Activated CD4-positive, alpha-beta T cell treated with anti-CD3 and anti-CD28 coated beads, Interleukin-2, Interleukin-6, amounts not matched to agents 100 ng/mL and 50 ng/mL, durations not matched to agents 16 hours and 8 hours (primary cell): Measurements from ENCODE around the gene AXL.
A peak's percentile ranks its signal among the peaks of the same experiment; 100 is the strongest.

Experiments
- DNase-seq: peaks from one replicate; pipeline ENCODE4 v3.0.0-alpha.2; 2020

The AXL gene

GRCh38 chr19:41310033-41310831 lies 91.2 kb downstream of the AXL start, which contains the start of gene CCDC97:
Gene CCDC97 (plus strand): TSS chr19:41310172. CDS start chr19:41310311, 139 bp downstream.
- peak; percentile 93 for DNase-seq

DNA sequence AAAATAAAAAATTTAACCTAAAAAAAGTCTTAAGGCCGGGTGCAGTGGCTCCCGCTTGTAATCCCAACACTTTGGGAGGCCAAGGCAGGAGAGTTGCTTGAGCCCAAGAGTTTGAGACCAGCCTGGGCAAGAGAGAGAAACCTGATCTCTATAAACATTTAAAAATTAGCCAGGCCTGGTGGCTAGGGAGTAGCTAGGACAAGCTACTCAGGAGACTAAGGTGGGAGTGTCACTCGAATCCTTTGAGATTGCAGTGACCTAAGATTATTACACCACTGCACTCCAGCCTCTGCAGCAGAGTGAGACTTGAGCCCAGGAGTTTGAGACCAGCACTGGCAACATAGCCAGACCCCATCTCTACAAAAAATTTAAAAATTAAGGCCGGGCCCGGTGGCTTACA lies 92.0 kb downstream of the AXL start:
- no peak for DNase-seq
